ENCODE measurements around the gene PLCXD3. TPM values are rescaled to one million over a fixed set of nuclear protein-coding genes. Genes with fewer than 3 reads are reported as not detected.
A peak's percentile ranks its signal among the peaks of the same experiment; 100 is the strongest.

PLCXD3 gene
- polyA plus RNA-seq, 1 of the 3 experiments (the other 2 are of a cell fraction) = 0.15 TPM

DNA sequence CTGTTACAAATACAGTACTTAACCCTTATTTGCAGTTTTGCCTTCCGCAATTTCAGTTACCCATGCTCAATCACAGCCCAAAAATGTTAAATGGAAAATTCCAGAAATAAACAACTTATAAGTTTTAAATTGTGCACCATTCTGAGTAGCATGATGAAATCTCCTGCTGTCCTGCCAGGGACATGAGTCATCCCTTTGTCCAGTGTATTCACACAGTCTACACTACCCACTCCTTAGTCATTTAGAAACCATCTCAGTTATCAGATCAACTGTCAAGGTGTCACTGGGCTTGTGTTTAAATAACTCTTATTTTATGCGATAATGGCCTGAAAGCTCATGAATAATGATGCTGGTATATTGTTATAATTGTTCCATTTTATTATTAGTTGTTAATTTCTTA, 95.8 kb downstream of the PLCXD3 start:
- no peak for DNase-seq
- H3K4me1 ChIP-seq (ENCODE audit: control insufficient read depth in 1 of 2, insufficient read depth in 2 of 2, low read depth in 1 of 2, low read length in 1 of 2) = peaks cover 12 to 39% of the 10 kb centered on the region in 2 experiments
- ChIA-PET CTCF (interaction anchor here (1.0 kb wide), 1 partner anchor 510 kb away, joined by 3 read pairs; no protein-coding TSS in a partner anchor), POLR2A (no interaction called here)
- H3K79me2 ChIP-seq (ENCODE audit: insufficient read depth) = no peaks in the 10 kb centered on the region
- no peaks in the 10 kb centered on the region for H4K20me1 ChIP-seq (ENCODE audit: insufficient read depth)
- peaks cover 31% of the 10 kb centered on the region for H3F3A ChIP-seq (replicated peaks; ENCODE audit: insufficient read depth)
- no peaks in the 10 kb centered on the region for H3K9me3 ChIP-seq
- no peak overlapping the region for H2AFZ ChIP-seq (ENCODE audit: low read depth)
- H3K9ac ChIP-seq = peak overlapping the region; percentile 36; the same call in 1 of the 2 replicates
- no peaks in the 10 kb centered on the region for H3K27me3 ChIP-seq (ENCODE audit: insufficient read depth)
- H3K36me3 ChIP-seq (replicated peaks in 1 of 2; ENCODE audit: control insufficient read depth in 1 of 2, insufficient read depth in 2 of 2, low read length in 1 of 2) = no peaks in the 10 kb centered on the region
- H3K9me2 ChIP-seq = no peaks in the 10 kb centered on the region
- no peak overlapping the region for H3K4me2 ChIP-seq
- 4% methylated on average over 2 of the region's 2 CpGs for WGBS (ENCODE audit: low lambda C conversion rate)
- H3K27ac ChIP-seq (ENCODE audit: low read depth in 2 of 2, low read length in 1 of 2) = peak overlapping the region; percentile 45 to 90; a peak in 3 of 4 replicates
- H3K4me3 ChIP-seq (ENCODE audit: low read depth in 2 of 2, low read length in 1 of 2) = no peak overlapping the region
- TF ChIP-seq RFX5 (IDR thresholded peaks at IDR 0.05; ENCODE audit: low read length) (no peak), EZH2phosphoT487 (IDR thresholded peaks at IDR 0.05; ENCODE audit: borderline replicate concordance, low read depth) (no peak), TEAD4 (IDR thresholded peaks at IDR 0.05; ENCODE audit: borderline replicate concordance, insufficient read depth) (peak; percentile 96), EP300 (IDR thresholded peaks at IDR 0.05; ENCODE audit: borderline replicate concordance in 1 of 2, low read depth in 1 of 2, low read length in 1 of 2) (peak; percentile 48 to 99; a peak in 3 of 4 replicates), RCOR1 (IDR thresholded peaks at IDR 0.05; ENCODE audit: low read length) (no peak), MEF2A (IDR thresholded peaks at IDR 0.05; ENCODE audit: borderline replicate concordance, low read depth) (peak; percentile 82), MXI1 (IDR thresholded peaks at IDR 0.05; ENCODE audit: low read depth, low read length) (no peak), RXRA (IDR thresholded peaks at IDR 0.05; ENCODE audit: borderline replicate concordance, low read depth) (peak; percentile 70; the same call in 1 of the 2 replicates), GABPA (IDR thresholded peaks at IDR 0.05; ENCODE audit: low read depth) (no peak), JUND (IDR thresholded peaks at IDR 0.05) (peak; percentile 100), NFIC (IDR thresholded peaks at IDR 0.05; ENCODE audit: borderline replicate concordance) (peak; percentile 95), TAF1 (IDR thresholded peaks at IDR 0.05; ENCODE audit: borderline replicate concordance, low read depth, low read length) (no peak), SMC3 (IDR thresholded peaks at IDR 0.05; ENCODE audit: low read depth, low read length) (no peak), GATA2 (CRISPR knock-in tag; IDR thresholded peaks at IDR 0.05) (no peak)
- TF ChIP-seq, protein P1, sequence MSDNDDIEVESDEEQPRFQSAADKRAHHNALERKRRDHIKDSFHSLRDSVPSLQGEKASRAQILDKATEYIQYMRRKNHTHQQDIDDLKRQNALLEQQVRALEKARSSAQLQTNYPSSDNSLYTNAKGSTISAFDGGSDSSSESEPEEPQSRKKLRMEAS (IDR thresholded peaks at IDR 0.05; ENCODE audit: low read depth) = peak; percentile 55; the same call in 1 of the 2 replicates
- TF ChIP-seq, protein P2, sequence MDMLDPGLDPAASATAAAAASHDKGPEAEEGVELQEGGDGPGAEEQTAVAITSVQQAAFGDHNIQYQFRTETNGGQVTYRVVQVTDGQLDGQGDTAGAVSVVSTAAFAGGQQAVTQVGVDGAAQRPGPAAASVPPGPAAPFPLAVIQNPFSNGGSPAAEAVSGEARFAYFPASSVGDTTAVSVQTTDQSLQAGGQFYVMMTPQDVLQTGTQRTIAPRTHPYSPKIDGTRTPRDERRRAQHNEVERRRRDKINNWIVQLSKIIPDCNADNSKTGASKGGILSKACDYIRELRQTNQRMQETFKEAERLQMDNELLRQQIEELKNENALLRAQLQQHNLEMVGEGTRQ (IDR thresholded peaks at IDR 0.05; ENCODE audit: borderline replicate concordance, low read depth, low read length) = no peak
- TF ChIP-seq, protein P3, sequence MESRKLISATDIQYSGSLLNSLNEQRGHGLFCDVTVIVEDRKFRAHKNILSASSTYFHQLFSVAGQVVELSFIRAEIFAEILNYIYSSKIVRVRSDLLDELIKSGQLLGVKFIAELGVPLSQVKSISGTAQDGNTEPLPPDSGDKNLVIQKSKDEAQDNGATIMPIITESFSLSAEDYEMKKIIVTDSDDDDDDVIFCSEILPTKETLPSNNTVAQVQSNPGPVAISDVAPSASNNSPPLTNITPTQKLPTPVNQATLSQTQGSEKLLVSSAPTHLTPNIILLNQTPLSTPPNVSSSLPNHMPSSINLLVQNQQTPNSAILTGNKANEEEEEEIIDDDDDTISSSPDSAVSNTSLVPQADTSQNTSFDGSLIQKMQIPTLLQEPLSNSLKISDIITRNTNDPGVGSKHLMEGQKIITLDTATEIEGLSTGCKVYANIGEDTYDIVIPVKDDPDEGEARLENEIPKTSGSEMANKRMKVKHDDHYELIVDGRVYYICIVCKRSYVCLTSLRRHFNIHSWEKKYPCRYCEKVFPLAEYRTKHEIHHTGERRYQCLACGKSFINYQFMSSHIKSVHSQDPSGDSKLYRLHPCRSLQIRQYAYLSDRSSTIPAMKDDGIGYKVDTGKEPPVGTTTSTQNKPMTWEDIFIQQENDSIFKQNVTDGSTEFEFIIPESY (IDR thresholded peaks at IDR 0.05; ENCODE audit: borderline replicate concordance, low read depth) = peak; percentile 69; the same call in 1 of the 2 replicates
- TF ChIP-seq, protein P4, sequence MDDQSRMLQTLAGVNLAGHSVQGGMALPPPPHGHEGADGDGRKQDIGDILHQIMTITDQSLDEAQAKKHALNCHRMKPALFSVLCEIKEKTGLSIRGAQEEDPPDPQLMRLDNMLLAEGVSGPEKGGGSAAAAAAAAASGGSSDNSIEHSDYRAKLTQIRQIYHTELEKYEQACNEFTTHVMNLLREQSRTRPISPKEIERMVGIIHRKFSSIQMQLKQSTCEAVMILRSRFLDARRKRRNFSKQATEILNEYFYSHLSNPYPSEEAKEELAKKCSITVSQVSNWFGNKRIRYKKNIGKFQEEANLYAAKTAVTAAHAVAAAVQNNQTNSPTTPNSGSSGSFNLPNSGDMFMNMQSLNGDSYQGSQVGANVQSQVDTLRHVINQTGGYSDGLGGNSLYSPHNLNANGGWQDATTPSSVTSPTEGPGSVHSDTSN (IDR thresholded peaks at IDR 0.05) = peak; percentile 98
- TF ChIP-seq, protein P5, sequence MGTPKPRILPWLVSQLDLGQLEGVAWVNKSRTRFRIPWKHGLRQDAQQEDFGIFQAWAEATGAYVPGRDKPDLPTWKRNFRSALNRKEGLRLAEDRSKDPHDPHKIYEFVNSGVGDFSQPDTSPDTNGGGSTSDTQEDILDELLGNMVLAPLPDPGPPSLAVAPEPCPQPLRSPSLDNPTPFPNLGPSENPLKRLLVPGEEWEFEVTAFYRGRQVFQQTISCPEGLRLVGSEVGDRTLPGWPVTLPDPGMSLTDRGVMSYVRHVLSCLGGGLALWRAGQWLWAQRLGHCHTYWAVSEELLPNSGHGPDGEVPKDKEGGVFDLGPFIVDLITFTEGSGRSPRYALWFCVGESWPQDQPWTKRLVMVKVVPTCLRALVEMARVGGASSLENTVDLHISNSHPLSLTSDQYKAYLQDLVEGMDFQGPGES (IDR thresholded peaks at IDR 0.05; ENCODE audit: low read depth, low read length) = no peak
- TF ChIP-seq, protein P6, sequence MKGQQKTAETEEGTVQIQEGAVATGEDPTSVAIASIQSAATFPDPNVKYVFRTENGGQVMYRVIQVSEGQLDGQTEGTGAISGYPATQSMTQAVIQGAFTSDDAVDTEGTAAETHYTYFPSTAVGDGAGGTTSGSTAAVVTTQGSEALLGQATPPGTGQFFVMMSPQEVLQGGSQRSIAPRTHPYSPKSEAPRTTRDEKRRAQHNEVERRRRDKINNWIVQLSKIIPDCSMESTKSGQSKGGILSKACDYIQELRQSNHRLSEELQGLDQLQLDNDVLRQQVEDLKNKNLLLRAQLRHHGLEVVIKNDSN (IDR thresholded peaks at IDR 0.05; ENCODE audit: borderline replicate concordance, low read depth) = no peak
- TF ChIP-seq, protein P7, sequence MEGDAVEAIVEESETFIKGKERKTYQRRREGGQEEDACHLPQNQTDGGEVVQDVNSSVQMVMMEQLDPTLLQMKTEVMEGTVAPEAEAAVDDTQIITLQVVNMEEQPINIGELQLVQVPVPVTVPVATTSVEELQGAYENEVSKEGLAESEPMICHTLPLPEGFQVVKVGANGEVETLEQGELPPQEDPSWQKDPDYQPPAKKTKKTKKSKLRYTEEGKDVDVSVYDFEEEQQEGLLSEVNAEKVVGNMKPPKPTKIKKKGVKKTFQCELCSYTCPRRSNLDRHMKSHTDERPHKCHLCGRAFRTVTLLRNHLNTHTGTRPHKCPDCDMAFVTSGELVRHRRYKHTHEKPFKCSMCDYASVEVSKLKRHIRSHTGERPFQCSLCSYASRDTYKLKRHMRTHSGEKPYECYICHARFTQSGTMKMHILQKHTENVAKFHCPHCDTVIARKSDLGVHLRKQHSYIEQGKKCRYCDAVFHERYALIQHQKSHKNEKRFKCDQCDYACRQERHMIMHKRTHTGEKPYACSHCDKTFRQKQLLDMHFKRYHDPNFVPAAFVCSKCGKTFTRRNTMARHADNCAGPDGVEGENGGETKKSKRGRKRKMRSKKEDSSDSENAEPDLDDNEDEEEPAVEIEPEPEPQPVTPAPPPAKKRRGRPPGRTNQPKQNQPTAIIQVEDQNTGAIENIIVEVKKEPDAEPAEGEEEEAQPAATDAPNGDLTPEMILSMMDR (IDR thresholded peaks at IDR 0.05) = no peak

All from SK-N-SH (cell line).